GM21515 (cell line): ENCODE results near the gene HLA-DMB.
A peak's percentile ranks its signal among the peaks of the same experiment; 100 is the strongest.
"Not testable (repeated sequence)": the region's sequence is repeated elsewhere in the genome, so short reads cannot be mapped to it uniquely, and the experiment has no call there.

Experiments used
- ATAC-seq: cut with Tn5 transposase; IDR thresholded peaks from one replicate; pipeline ENCODE4 v1.9.1; 2021; ENCODE audit not compliant: unreplicated experiment

Gene HLA-DMB

DNA sequence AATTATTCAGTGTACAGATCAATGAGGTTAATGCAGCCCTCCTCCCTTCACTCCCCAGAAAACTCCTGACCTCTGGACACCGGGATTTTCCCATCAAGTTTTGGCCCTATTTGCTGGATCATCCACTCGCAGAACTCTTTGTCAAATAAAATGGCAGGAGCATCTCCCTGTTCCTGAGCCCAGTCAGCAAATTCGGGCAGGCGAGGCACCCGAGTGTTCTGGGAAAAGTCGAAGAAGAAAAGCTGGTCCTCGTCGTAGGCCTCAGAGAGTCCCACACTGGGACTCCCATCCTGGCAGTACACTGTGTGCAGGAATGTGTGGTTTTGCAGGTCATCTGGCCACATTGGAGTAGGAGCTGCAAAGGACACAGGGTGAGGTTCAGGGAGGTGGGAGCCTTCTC lies 9.6 kb upstream of the HLA-DMB start:
- ATAC-seq = no peak

DNA sequence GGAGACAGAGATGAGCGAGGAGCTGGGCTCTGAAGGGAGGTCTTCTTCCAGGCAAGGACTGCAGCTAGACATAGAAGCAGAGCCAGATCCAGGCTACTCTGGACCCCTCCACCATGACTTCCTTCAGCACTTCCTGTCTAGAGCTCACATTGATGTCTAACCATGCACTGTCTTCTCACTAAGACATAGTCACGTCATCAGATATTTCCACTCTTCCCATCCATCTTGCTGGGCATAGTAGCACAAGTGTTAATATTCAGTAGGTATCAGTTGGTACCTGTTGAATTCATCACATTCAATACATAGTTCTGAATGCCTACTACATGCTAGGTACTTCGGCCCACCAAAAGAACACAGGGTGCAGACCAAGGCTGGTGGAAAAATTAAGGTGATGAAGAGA lies 9.2 kb upstream of the HLA-DMB start:
- no peak for ATAC-seq

DNA sequence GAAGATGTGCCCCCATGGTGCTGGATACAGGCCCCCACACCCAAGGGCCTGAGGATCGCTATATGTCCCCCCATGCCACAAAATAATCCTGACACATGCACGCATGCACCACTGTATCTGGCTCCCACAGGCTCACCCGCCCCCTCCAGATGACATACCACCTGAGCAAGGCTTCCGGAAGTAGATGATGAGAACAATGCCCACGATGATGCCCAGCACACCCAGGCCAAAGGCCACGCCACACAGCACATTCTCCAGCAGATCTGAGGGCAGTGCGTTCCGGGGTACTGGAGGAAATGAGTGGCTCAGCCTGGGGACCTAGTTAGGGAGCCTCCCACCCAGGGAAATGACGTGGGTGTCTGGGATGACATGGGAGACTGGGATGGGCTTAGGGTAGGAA lies 8.3 kb upstream of the HLA-DMB start:
- ATAC-seq = no peak

DNA sequence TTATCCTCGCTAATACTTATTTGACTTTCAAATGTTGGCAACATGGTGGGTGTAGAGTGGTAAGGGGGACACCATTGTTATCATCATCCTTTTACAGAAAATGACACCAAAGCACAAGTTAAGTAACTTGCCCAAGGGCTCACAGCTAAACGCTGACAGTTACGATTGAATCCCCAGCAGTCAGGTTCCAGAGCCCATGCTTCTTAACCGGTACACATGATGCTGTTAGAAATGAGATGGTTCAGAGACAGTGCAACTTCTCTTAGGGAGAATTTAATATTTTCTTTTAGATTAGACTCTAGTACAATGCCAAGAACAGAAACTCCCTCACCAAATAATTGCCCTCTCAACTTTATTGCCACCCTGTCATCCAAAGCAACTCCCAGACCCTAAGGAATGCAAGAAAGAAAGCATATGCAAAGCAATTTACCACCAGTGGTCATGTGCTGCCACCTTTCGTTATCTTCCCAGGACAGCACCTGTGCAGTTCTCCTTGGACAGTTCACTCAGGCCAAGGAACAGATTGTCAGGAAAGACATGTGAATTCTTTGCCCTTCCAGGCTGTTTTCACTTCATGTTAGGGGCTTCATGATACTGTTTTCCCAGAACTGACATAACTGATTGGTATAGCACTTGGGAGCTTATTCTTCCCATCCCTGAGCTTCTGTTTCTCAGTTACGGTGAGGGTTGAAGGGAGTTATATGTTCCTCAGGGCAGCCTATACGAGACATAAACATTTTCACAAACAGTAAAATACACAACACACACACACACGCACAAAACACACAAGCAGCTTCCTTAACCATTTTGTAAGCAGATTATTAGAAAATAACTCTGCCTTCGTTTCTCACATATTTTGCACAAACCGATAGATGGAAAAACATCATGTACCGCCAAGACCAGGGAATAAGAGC lies 7.0 kb upstream of the HLA-DMB start:
- no peak for ATAC-seq

DNA sequence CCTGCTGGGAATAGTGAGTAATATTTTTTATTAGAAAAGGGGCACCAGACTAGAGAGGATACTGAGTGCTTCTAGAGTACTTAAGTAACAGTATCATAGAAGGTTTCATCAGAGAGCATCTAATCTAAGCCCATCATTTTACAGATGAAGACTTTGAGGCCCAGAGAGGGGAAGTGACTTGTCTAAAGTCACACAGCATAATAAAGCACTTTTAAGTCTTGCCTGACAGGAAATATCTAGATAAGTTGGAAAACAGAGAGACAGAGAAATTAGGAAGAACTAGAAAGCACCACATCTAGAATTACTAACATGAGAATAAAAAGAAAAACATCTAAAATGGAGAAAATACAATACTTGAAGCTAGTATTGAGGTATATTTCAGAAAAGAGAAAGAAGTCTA lies 6.1 kb upstream of the HLA-DMB start:
- ATAC-seq = no peak

DNA sequence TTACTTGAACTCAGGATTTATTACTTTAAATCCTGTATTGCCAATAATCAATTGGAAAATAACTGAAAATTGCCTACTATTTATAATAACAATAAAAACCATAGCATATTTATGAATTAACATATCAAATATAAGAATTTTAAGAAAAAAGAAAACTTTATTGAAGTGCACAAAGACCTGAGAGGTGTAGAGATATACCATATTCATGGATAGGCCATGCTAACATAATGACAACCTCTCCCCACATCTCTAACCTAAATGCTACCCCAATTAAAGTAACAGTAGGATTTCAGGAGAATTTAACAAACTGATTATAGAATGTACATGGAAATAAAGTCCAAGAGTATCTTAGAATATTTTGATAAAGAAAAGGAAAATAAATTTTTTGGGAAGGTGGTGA lies 5.1 kb upstream of the HLA-DMB start:
- ATAC-seq = no peak

DNA sequence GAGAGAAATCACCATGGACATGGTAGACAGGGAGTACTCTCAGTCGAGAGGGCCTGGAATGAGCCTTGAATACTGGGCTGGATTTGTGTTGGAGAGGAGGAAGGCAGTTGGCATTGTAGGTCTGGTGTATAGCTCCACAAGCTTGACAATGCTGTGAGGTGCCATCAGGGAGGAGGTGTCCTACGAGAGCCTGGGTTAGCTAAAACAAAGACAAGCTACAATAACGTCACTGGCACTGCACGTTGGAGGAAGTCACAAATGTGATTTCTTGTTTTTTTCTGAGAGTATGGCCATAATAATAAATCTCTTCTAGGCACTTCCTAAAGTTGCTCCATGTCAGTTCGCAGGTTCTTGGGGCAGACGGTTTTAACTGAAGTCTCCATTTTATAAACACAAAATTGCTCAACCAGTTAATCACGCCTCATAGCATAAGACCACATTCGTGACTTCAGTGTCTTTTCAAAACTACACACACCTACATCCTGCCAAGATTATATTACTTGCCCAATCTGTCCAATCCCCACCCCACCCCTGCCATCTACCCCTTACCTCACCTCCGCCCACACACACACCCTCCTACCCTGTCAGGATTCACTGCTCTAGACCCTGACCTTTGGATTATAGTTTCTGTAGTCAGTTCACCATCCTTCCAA lies 4.4 kb upstream of the HLA-DMB start:
- no peak for ATAC-seq

DNA sequence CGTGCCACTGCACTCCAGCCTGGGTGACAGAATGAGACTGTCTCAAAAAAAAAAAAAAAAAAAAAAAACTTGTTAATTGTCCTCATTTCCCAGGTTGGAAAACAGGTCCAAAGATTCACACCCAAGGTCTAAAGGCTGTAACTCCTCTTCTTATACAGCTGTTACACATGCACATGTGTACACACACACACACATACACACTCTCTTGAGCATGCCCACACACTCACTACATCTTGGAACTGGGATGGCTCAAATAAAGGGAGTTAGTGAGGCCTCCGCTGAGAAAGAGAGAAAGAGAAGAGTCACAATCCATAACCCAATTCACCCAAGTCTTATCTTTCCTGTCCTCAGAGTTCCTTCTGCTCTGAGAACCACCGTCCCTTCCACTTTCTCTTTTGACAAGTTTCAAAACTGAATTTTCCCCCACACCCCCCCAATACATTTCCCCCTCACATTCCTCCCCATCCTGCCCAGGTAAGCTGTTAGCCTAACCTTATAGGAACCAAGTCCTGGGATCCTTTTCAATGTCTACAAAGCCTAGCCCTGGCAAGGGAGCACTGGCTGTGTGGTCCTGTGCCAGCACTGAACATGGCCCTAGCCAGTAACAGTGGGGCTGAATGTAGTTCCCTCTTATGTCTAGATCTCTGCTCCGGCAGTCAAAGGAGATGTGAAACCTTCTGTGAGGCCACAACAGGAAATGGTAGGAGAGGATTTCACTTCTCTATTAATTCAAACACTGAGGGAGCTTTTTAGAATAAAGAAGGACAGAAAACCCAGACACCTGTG lies 3.2 kb upstream of the HLA-DMB start:
- ATAC-seq = peak; percentile 44

DNA sequence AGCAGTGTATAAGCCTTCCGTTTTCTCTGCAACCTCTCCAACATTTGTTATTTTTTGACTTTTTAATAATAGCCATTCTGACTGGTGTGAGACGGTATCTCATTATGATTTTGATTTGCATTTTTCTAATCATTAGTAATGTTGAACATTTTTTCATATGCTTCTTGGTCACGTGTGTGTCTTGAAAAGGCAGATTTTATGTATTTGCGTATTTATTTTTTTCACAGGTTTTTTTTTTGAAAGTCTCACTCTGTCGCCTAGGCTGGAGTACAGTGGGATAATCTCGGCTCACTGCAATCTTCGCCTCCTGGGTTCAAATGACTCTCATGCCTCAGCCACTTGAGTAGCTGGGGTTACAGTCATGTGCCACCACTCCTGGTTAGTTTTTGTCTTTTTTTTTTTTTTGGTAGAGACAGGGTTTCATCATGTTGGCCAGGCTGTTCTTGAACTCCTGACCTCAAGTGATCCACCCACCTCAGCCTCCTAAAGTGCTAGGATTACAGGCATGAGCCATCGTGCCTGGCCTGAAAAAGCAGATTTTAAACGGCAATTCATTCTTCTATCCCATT lies 1.8 kb upstream of the HLA-DMB start:
- not testable (repeated sequence) for ATAC-seq

DNA sequence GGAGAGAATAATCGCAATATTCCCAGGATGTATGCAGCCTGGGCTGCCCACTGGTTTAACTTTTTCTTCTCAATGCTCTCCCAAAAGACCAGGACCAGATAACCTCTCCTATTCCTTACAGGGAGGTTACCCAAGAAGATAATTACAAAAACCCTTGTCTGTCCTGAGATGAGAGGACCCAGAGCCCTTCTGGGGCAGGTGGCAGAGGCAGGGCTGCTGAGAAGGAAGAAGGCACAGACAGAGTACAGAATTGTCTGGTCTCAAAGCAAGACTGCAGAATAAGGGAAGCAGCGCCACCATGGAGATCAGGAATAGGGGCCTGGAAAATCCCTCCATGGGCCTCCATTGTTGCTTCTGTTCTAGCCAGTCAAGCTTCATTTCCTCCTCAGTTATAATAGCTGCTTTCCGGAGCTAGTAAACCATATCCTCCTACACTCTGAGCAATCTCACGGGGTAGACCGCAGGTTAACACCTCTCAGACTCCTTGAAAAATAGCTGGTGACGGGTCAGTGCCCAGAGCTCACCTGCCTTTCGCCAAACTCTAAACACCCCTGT lies 463 bp upstream of the HLA-DMB start:
- ATAC-seq = peak; percentile 45

DNA sequence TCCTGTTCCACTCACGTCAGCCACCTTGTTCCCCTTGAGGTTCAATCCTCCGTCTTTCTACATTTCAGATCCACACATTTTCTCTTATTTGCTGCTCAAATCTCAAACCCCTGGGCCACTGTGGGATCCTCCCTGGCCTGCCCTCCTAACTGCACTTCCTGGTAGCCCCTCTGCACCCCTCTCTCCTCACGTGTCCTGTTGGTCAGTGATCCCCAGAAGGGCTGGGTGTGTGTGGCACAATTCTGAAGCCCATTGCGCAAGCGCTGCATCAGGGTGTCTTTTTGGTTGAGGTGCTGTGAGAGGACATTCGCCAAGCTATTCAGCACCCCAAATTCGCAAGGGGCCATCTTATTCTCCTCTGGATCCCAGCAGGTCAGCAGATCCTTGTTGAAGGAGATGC lies 2.3 kb downstream of the HLA-DMB start:
- no peak for ATAC-seq

DNA sequence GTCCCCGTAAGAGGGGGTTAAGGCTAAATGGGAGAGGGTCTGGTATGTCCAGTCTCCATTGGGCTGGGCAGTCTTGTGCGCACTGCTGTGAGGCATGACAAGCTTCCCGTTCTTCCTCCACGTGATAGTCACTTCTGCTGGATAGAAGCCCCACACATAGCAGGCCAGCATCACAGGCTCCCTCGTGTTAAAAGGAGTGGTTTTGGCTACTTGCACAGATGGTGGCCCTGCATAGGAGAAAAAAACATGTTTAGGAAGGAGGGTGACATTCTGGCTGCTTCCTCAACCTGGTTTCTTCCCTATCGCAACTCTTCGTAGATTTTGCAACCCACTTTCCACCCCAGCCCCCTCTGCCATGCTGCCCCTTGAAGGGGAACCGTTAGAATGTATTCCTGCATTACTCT lies 3.6 kb downstream of the HLA-DMB start:
- no peak for ATAC-seq

DNA sequence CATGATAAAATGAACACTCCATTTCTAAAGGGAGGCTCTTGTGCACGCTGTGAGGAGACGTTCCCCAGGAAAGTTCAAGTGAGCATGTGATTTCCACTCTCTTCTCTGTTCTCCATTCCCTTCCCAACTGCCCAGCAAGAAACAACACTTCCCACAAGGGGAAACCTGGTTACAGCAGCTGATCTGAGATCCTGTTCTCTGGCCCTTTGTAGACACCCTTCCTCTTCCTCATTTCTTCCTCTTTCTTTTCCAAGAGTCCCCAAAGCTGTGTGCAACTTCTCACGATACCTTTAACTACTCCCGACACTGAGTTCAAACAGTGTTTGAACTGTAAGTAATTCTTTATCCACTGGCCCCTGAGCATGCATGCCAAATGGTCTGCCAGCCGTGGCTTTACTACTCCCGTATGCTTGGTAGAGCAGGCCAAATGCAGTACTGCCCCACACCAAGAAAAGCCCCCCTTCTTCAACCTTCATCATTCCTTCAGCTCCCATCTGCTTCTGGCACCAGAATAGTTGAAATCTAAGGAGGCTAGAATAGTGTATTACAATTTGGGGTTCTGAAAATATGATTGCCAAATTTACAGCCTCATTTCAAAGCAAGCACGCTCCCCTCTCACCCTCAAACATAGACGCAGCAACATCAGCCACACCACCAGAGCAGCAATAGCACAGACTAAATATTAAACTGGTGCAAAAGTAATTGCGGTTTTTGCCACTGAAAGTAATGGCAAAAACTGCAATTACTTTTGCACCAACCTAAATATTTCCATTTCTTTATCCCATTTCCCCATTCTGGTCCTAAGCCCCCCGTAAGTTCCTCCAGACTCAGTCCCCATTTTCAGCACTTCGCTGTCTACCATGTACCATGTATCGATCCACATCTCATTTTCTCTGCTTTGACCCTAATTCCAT lies 4.3 kb downstream of the HLA-DMB start:
- no peak for ATAC-seq

DNA sequence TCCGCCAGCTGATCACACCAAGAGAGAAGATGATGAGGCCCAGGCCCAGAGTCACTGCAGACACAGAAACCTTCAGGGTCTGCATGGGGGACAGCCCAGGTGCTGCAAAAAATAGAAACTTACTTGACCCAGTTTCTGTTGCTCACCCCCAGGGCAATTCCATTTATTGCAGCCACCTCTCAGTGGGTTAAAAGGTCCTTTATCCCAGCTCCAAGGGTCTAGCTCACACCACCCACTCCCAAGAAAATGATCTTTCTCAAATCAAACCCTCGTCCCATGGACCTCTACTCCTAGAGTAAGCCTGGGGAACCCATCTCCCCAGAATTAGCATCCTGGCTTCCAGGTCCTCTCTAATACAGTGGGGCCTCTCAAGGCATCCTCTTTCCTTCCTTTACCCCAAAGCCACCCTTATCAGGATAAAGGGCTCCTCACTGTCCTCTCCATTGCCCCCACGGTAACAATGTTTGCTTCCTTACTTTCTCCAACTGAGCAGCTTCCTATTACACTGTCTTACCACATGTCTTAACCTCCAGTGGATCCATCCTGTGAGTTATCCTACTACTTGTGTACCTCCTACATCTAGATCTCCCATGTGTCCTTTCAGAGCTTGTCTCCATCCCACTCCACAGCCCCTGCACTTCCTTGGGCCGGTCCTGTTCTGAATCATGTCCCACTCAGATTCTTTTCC lies 5.1 kb downstream of the HLA-DMB start:
- no peak for ATAC-seq

DNA sequence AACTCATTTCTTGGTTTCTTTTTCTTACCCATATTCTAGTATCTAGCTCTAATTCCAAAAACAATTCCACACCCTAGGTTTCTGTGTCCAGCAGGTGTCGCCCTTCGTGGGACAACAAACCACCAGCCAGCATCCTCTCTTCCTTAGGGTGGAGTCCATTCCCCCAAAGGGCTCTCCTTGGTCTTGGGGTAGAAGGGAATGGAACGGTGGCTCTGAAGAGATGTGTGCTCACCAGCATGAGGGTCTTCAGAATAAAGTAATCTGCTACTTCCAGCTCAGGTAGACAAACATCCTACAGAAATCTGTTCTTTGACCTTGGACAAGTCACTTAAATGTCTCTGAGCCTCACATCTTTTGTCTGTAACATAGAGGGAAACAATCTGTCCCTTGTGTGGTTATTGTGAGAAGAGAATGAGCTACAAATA lies 7.2 kb downstream of the HLA-DMB start:
- ATAC-seq = no peak

DNA sequence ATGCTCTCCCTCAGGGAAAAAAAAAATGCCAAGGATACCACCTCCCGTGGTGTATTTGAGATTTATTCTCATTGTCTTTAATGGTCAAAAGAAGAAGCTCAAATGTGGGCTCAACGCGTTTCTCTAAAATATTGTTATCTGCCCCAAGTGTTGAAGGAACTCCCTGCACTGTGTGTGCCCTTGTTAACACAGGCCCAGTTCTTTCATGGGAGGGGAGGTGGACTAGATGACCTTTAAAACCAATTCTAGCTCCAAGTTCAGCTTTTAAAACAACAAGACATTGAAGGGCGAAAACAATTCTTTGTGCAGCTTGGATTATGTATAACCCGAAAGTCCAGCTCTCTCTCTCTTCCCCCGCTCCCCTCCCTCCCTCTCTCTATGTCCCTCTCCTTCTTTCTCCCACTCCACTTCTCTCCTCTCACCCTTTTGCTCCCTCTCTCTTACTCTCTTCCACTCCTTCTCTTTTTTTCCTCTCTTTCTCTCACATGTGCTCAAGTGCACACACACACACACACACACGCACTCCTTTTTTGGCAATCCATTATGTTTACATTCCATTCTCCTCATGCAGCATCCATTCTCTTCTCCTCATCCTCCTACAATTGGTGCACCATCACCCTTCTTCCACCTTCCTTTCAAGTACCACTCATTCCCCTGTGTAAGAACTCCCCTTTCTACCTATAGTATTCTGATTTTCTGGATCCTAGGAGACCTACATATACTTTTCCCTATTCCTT lies 8.5 kb downstream of the HLA-DMB start:
- no peak for ATAC-seq

DNA sequence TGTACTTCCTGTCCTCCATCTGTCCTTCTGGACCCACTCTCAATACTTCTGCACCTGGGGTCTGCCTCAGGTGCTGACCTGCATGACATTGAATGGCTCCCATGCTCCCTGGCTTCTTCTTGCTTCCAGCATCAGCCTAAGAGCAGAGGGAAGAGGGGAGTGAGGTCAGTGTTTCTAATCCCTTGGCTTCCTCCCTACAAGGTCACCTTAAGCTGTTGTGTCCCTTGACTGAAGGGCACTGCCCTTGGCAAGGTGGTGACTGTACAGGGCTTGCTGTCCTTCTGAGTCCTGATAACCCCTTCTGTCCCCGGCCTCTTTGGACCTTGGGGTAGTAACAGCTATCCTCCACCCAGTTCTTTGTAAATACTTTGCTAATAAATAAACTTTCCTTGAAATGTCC lies 9.6 kb downstream of the HLA-DMB start:
- no peak for ATAC-seq

DNA sequence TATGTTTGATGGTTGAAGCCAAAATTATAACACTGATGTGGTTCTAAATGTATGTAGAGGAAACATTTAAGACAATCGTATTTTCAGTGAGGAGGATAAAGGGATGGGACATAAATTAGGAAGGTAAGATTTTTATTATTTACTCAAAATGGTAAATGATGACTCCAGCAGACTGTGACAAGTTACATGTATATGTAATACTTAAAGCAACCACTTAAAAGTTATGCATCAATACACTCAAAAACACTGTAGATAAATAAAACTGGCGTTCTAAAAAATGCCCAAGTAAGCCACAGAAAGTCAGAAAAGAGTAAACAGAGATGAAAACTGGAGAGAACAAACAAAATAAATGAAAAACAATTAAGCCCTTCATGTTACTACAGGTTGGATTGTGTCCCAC lies 18.7 kb downstream of the HLA-DMB start:
- no peak for ATAC-seq

DNA sequence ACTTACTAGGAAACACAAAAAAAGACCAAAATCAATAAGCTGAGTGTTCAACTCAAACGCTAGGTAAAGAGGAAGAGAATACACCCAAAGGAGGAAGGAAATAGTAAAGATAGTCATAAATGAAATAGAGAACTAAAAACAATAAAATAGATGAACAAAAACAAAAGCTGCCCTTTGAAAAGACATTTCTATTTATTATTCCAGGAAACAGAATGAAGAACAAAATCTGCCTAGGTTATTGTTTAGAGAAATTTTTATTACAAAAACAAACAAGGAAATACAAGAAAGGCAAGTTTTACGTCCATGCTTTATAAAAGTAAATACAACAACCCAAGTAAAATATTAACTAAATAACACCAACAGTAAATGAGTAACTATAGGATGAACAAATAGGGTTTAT lies 20.1 kb downstream of the HLA-DMB start:
- no peak for ATAC-seq
